Ecto neural progenitor cell (in vitro differentiated cells): ENCODE results near the gene FLRT3.

ENCODE experiments used
- DNase-seq: peaks from one replicate; pipeline ENCODE4 v3.0.0-alpha.2; 2018; ENCODE audit warnings: low spot score

The FLRT3 gene

GRCh38 chr20:14319704-14320103, 17.7 kb downstream of the FLRT3 start:
- DNase-seq, result no peak

DNA sequence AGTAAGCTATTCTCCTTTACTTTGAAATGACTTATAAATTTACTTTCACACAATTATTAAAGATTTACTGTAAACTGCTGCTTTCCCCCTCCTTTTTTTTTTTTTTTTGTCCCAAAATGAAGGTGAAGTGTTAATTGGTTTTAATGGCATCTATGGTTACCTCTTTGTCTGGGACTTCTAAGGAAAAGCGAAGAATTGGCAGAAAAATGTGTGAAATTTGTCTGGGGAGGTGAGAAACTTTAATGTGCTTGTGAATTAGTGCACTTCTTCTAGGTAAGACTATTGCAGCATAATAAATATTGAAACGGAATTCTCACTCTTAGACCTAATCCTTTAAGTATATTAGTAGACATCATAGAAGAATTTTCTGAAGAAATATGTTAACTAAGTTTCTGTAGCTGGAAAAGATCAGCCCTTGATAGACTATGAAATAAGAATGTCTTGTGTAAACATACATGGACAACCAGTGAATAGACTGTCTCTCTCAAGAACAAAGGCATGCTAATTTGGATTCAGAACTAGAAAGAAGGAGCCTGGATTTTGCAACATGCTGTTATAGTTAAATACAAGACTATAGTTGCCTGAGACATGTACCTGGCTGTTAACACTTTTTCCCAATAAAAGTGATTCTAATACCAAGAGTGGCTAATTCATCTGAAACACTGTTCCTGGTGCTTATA, 23.9 kb downstream of the FLRT3 start:
- DNase-seq, result no peak

GRCh38 chr20:14312001-14312400, 25.4 kb downstream of the FLRT3 start:
- DNase-seq, result no peak

- DNase-seq, result no peak
These were observed 26.3 kb downstream of the FLRT3 start for GRCh38 chr20:14310977-14311627.

- no peak for DNase-seq
These were observed 29.5 kb downstream of the FLRT3 start for GRCh38 chr20:14307956-14308355.

DNA sequence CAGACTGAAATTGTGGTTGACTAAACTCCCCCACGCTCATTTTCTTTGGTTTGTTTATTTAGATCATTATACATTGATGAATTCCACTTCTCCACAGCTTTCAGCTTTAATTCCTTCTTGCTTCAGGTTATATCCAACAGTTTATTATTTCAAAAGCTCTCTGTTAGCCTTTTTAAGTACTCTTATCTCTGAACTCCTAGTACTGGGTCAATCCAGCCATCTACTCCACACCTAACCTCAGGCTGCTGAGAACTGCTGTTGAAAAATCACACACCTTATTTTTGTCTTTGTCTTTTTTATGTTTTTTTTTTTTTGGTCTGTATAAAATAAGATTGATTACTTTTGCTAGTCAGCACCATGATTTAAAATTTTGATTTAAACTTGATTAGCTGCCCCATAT, 32.9 kb downstream of the FLRT3 start:
- no peak for DNase-seq

GRCh38 chr20:14303651-14304050, 33.8 kb downstream of the FLRT3 start:
- no peak for DNase-seq

DNA sequence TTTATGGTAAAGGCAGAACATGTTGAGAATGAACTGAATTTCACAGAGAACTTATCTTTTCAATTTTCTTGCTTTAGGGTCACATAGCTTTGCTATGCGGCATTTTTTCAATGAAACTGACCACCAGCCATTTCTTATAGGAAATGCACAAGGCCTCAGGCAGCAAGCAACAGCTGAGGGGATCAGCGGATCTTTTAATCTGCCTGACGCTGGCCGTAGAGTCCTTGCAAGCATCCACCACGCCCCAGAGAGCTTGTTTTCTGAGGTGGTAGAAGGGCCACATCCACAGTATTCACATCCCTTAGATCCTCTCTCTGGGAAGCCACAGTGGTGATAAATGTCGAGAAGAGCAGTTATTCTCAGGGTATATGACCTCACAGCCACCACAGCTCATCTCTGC, 34.3 kb downstream of the FLRT3 start:
- no peak for DNase-seq

DNA sequence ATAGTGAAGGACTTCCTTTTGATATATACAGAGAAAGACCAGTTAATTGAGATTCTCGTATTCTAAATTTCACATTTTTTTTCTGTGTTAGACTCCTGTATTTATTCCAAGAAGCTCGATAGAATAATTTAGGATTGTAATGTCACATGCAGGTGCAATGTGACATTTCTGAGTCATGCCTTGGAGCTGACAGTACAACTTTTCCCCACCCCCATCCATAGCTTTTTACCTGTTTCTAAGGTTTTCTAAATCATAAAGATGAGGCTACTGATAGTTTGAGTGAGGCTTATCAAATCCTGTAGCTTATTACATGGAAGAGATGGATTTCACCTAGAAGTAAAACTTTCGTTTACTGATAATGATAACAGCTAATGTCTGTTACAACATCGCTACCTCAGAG, 37.6 kb downstream of the FLRT3 start:
- DNase-seq, result no peak

- DNase-seq, result no peak
These were observed 41.6 kb downstream of the FLRT3 start for GRCh38 chr20:14295770-14296309.

DNA sequence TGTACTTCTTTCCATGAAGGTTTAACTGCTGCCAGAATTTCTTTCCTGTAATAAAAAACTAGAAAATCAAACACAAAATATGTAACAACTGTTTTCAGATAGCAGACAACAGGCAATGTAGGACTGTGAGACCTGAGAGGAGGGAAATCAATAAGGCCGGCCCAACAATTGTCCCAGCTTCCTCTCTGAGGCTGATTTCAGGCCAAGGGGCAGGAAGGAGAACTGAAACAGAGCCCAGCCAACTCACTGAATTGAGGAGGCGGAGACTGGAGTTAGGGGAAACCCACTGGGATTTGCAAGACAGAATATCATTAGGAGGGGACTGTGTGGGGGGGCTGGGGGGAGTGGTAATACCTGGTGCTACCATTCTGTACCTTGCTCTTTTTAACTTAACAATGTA, 42.2 kb downstream of the FLRT3 start:
- no peak for DNase-seq

GRCh38 chr20:14291502-14291901, 45.9 kb downstream of the FLRT3 start:
- DNase-seq, result no peak

DNA sequence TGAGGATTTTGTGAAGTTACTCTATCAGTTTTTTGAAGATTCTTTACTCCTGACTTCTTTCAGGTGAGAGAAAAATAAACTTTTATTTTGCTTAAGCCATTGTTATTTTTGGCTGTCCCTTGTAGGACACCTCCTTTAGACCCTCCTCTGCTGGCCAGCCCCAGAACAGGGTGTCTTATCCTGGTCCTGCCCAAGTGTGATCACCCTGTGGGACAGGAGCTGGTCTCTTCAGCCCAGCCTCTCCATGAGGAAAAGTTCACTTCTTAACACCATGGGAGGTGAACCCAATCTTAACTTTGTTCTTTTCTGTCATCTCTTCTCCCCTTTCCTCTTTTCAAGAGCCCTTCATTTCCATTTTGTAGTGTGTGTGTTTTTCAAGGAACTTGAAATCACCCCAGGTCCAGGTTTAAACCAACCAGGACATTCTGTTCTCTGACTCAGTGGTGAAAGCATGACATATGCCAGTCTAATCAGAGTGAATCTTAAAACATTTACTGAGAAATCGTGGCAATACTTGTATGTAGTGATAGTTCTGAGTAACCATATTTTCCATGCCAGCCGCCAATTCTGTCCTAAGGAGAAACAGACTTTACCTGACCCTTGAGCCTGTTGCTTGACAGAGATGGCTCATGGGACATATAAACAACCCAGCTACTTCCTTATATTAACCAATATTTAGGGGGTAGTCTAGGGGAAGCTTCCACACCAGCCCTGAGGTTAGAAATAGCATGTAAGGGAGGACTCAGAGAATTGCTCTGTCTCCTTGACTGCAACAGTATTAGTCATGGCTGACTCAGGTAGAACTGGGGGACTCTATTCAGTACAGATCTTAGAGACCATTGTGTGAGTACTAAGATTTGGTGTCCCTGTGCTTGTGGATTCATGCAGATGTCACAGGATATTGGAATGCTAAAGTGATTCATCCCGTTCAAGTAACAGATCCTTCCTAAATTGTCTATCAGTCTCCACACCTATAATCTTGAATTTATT, 48.8 kb downstream of the FLRT3 start:
- no peak for DNase-seq

GRCh38 chr20:14284443-14284842, 53.0 kb downstream of the FLRT3 start:
- no peak for DNase-seq

DNA sequence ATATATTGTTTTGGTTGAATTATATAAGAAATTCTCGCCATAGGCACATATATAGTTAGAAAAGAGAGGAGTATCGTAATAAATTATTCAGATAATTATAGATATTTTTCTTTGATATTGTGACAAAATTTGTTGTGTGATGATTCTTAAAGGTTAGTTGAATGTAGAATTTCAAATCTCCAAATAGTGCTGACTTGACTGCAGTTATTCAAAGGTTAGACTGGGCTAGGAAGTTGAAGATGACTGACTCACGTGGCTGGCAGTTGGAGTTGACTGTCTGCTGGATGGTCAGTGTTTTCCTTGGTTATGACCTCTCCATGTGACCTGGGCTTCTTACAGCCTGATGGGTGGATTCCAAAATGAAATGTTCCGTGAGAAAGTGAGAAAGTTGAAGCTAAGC, 55.3 kb downstream of the FLRT3 start:
- DNase-seq, result no peak
